SKM-1 (cell line): ENCODE data around the gene RELA.
"Not testable (repeated sequence)": the region's sequence is repeated elsewhere in the genome, so short reads cannot be mapped to it uniquely, and the experiment has no call there.

Experiments used
- DNase-seq: peaks from one replicate; lab custom pipeline; 2025; ENCODE audit not compliant: unreplicated experiment; lab: John Stamatoyannopoulos, UW

The RELA gene

DNA sequence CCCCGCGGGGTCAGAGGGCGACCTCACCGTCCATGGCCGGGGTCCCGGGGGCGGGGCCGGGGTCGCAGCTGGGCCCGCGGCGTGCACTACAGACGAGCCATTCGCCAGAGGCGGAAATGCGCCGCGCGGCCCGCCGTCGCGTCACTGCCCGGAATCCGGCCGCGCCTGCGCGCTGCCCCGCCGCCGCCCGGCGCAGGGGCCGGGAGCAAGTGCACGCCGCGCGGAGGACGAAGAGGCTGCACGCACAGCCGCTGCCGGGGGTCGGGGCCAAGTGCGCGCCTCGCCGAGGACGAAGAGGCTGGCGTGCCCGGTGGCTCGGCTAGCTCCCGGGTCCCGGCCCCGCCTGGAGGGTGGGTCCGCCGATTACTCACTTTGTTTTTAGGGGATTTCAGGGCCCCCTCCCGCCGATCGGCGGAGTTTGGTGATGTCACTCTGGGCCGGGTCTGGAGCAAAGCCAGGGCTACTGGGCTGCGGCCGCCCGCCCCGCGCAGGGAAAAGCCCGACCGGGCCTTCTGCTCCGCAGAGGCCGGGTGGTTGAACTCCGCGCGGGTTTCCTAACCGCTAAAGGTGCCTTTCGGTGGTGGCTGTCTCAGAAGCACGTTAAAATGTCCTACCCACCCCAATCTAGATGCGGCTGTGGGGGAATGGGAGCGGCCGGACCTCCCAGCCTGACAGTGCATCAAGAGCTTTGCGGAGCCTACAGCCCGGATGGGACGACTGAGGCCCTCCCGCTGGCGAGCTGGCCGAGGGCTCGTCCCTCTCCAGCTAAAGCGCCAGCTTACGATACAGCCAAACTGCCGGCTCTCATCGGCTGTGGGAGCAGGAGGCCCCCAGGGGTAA, at the start of gene RELA:
RELA (minus strand) TSS at position 118 of the 840 bp plus-strand sequence; CDS start at position 34, 84 bp downstream.
- peak; percentile 80 for DNase-seq

- DNase-seq, result peak; percentile 97
Observed at GRCh38 chr11:65711785-65712632, 49.3 kb upstream of the RELA start, which contains the start of gene KAT5. TSS of gene KAT5 (plus strand) at chr11:65712252. CDS start at chr11:65712268, 16 bp downstream.

DNA sequence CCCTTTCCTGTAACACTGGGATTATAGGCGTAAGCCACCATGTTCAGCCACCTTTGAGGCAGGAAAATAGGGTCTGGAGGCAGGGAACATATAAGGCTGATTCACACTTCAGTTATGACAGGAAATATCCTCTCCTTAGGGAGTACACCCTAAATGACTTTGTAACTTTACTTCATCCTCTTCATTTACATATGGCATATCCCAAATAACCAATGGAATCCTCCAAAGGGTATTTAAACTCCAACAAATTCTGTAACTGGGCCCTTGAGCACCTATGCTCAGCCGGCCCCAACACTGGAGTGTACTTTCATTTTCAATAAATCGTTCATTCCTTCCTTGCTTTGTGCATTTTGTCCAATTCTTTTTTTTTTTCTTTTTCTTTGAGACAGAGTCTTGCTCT, 47.7 kb upstream of the RELA start:
- DNase-seq, result no peak

DNA sequence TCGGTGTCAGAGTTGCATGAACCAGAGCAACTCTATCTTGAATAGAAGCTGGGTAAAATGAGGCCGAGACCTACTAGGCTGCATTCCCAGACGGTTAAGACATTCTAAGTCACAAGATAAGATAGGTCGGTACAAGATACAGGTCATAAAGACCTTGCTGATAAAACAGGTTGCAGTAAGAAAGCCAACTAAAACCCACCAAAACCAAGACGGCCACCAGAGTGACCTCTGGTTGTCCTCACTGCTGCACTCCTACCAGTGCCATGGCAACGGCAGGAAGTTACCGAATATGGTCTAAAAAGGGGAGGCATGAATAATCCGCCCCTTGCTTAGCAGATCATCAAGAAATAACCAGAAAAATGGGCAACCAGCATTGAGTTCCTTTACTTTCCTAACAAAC, 46.9 kb upstream of the RELA start:
- no peak for DNase-seq

DNA sequence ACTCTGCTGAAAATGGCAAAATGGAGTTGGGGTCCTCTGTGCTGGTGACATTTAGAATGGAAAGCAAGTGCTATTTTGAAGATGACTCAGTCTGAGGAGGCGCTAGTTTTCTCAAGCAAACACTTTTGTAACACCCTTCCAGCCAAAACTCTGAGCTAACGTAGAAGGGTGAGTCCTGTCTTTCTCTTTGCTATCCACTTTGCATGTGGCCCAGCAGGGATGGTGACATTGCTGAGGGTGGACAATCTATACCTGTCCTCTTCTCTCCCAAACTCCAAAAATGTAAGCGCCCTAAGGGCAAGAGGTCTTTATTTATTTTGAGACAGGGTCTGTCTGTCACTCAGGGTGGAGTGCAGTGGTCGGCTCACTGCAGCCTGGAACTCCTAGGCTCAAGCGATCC, 45.7 kb upstream of the RELA start:
- DNase-seq, result no peak

DNA sequence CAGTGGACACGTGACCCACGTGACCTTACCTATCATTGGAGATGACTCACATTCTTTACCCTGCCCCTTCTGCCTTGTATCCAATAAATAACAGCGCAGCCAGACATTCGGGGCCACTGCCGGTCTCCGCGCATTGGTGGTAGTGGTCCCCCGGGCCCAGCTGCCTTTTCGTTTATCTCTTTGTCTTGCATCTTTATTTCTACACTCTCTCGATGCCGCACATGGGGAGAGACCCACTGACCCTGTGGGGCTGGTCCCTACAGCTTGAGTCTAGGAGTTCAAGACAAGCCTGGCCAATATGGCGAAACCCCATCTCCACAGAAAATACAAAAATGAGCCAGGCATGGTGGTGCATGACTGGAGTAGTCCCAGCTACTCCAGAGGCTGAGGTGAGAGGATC, 44.3 kb upstream of the RELA start:
- DNase-seq, result not testable (repeated sequence)

DNA sequence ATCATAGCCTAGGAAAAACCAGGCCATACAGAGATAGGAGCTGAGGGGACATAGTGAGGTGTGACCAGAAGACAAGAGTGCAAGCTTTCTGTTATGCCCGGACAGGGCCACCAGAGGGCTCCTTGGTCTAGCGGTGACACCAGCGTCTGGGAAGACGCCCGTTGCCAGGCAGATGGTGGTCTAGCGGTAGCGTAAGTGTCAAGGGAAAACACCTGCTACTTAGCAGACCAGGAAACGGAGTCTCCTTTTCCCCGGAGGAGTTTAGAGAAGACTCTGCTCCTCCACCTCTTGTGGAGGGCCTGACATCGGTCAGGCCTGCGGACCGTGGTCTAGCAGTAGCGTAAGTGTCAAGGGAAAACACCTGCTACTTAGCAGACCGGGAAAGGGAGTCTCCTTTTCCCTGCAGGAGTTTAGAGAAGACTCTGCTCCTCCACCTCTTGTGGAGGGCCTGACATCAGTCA, 43.6 kb upstream of the RELA start:
- DNase-seq, result not testable (repeated sequence)

- DNase-seq, result no peak
Observed at GRCh38 chr11:65703846-65704245, 41.1 kb upstream of the RELA start.

DNA sequence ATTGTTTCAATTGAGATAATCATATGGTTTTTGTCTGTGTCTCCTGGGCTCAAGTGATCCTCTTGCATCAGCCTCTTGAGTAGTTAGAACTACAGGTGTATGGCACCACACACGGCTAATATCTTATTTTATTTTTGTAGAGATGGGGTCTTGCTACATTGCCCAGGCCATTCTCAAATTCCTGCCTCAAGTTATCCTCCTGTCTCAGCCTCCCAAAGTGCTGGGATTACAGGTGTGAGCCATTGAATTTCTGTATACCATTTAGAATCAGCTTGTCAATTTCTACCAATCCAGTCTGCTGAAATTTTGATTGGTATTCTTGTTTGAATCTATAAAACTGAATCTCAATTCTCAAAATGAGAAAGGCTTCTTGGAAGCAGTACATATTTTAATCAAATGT, 39.0 kb upstream of the RELA start:
- no peak for DNase-seq

DNA sequence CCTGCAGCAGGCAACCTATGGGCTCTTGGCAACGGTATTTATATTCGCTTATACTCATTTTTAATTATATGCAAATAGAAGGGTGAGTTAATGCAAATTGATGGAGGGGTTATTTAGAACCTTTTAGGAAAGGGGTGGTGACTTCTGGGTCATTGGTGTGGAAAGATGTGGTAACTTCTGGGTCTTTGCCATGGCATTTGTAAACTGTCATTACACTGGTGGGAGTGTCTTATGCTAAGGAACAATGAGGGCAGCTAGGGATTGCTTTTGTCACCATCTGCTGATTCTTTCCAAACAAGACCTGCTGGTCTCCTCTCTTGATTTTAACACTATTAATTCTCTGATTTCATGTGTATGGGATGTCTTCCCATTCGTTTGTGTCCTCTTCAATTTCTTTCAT, 37.7 kb upstream of the RELA start:
- no peak for DNase-seq

GRCh38 chr11:65699306-65699705, 36.6 kb upstream of the RELA start:
- DNase-seq, result no peak

DNA sequence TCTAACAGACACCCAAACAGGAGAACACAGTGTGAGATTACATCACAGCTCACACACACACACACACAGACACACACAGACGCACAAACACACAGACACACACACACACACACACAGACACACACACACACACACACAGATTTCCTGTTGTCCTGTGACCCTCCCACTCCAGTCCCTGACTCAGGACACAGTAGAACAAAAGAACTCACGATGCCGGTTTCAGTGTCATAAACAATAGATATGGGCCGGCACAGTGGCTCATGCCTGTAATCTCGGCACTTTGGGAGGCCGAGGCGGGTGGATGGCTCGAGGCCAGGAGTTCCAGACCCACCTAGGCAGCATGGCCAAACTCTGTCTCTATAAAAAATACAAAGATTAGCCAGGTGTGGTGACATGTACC, 35.5 kb upstream of the RELA start:
- DNase-seq, result no peak

DNA sequence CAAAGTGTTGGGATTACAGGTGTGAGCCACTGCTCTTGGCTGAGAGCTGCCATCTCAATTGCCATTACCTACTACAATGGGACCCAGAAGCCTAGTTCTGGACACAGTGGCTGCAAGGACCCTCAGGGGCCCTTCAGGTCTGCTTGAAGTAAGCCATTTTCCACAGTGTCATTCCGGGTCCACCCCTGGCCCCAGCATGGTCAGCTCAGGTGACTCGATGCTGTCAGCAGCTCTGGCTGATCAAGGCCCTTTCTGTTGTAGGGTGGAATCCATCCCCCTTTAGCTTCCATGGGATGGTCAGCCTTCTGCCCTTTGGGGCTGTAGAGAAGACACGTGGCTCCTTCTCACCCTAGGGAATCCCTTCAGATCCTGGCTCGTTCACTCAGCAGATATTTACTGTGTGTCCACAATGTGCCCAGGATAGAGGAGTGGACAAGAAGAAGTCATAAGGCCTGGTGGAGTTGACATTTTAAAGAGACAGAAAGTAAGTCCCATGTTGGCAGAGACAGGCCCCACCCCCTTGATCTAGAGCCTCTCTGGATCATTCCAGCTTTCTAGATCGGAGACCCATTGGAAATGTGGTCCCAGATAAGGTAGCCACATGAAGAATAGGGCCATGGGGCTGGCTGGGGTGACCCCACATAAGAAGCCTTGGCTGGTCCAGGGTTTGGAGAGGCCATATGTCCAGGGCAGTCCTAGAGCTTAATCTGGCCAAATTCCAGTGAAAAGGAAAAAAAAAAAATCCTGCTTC, 34.3 kb upstream of the RELA start:
- DNase-seq, result no peak

GRCh38 chr11:65695459-65696241, 32.9 kb upstream of the RELA start:
- no peak for DNase-seq

DNA sequence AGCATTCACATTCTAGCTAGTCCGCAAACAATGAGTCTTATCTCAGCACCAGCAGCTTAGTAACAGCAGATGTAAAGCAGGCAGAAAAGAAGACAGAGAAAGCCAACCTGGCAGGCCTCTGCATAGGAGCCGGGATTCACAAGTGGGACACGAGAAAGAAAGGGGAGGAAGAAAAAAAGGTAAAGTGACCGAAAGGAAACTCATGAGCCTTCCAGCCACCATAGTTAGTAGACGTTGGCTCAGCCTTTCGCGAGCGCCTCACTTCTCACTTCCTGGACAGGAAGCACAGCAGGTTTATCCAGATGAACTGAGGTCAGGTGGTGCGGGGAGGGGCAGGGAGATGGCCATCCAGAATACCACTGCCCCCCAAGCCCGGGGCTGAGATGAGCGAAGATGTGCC, 29.7 kb upstream of the RELA start:
- DNase-seq, result no peak

DNA sequence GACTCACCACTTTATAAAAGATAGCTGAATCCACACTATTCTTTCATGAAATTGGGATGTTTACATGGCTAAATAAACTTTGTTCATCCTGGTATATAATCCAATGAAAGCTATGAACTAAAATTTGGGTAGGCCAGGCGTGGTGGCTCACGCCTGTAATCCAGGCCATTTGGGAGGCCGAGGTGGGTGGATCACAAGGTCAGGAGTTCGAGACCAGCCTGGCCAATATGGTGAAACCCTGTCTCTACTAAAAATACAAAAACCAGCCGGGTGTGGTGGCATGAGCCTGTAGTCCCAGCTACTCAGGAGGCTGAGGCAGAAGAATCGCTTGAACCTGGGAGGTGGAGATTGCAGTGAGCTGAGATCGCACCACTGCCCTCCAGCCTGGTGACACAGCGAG, 29.1 kb upstream of the RELA start:
- not testable (repeated sequence) for DNase-seq

- DNase-seq, result no peak
Observed at GRCh38 chr11:65685981-65686380, 23.3 kb upstream of the RELA start.

GRCh38 chr11:65683480-65683879, 20.8 kb upstream of the RELA start:
- DNase-seq, result not testable (repeated sequence)

- DNase-seq, result no peak
Observed at GRCh38 chr11:65680192-65680743, 17.6 kb upstream of the RELA start.

- DNase-seq, result no peak
Observed at GRCh38 chr11:65672982-65673381, 10.3 kb upstream of the RELA start.
